MCF 10A (cell line): ENCODE measurements around the gene SF1. TPM values are rescaled to one million over a fixed set of nuclear protein-coding genes. Genes with fewer than 3 reads are reported as not detected.
A peak's percentile ranks its signal among the peaks of the same experiment; 100 is the strongest.

ENCODE experiments used
- BruUV-seq: library from RNA; stranded (reverse); fragments of 400-500 nt; replicated peaks from 2 replicates; lab custom pipeline; 2021; lab: Mats Ljungman, UMichigan
- CTCF ChIA-PET: fragments of 300-600 bp; sonication (Branson Sonifier 250); formaldehyde crosslinking; extraction: SDS; loops from one replicate; lab custom pipeline; 2021; ENCODE audit warnings: antibody characterized with exemption, inconsistent platforms; lab: Yijun Ruan, JAX
- POLR2A ChIA-PET: fragments of 300-600, 350-650 bp; sonication (Branson Sonifier 250); formaldehyde crosslinking; extraction: SDS; loops from one replicate; lab custom pipeline; 2020; ENCODE audit warnings: antibody characterized with exemption, inconsistent platforms; lab: Yijun Ruan, JAX
- DNase-seq: peaks from one replicate; pipeline ENCODE4 v3.0.0-alpha.2; 2018; ENCODE audit not compliant: unreplicated experiment
- H3K27ac Mint-ChIP-seq: one replicate; pipeline ENCODE4 v1.8.0; 2022; ENCODE audit warnings: mild to moderate bottlenecking, low read depth, mixed read lengths; ENCODE audit not compliant: unreplicated experiment
- H3K27me3 Mint-ChIP-seq: one replicate; pipeline ENCODE4 v1.8.0; 2022; ENCODE audit warnings: mixed read lengths; ENCODE audit not compliant: insufficient read depth, unreplicated experiment
- H3K36me3 Mint-ChIP-seq: one replicate; pipeline ENCODE4 v1.8.0; 2022; ENCODE audit warnings: mild to moderate bottlenecking, moderate library complexity, mixed read lengths; ENCODE audit not compliant: insufficient read depth, unreplicated experiment
- H3K4me1 Mint-ChIP-seq: one replicate; pipeline ENCODE4 v1.8.0; 2022; ENCODE audit warnings: mixed read lengths; ENCODE audit not compliant: insufficient read depth, unreplicated experiment
- H3K4me3 Mint-ChIP-seq: one replicate; pipeline ENCODE4 v1.8.0; 2022; ENCODE audit warnings: mild to moderate bottlenecking, moderate library complexity, mixed read lengths; ENCODE audit not compliant: unreplicated experiment
- H3K9me3 Mint-ChIP-seq: one replicate; pipeline ENCODE4 v1.8.0; 2022; ENCODE audit warnings: mixed read lengths; ENCODE audit not compliant: unreplicated experiment
- intact Hi-C: fragments of 100-400 bp; cut with micrococcal nuclease; formaldehyde crosslinking; loops from 2 replicates; pipeline ENCODE4 v1.14.1; 2022
- total RNA-seq: library from RNA; stranded (reverse); gene quantifications from 2 replicates; pipeline ENCODE4 v1.2.3, GENCODE V29; 2022
- TF ChIP-seq, protein P1 (sequence below): fragments of 200-600 bp; IDR thresholded peaks from one replicate; pipeline ENCODE4 v1.8.0; 2022; ENCODE audit warnings: antibody characterized with exemption, mild to moderate bottlenecking; ENCODE audit not compliant: unreplicated experiment

SF1 gene
- total RNA-seq, 1 experiment from 2014 or later, result 503 TPM

DNA sequence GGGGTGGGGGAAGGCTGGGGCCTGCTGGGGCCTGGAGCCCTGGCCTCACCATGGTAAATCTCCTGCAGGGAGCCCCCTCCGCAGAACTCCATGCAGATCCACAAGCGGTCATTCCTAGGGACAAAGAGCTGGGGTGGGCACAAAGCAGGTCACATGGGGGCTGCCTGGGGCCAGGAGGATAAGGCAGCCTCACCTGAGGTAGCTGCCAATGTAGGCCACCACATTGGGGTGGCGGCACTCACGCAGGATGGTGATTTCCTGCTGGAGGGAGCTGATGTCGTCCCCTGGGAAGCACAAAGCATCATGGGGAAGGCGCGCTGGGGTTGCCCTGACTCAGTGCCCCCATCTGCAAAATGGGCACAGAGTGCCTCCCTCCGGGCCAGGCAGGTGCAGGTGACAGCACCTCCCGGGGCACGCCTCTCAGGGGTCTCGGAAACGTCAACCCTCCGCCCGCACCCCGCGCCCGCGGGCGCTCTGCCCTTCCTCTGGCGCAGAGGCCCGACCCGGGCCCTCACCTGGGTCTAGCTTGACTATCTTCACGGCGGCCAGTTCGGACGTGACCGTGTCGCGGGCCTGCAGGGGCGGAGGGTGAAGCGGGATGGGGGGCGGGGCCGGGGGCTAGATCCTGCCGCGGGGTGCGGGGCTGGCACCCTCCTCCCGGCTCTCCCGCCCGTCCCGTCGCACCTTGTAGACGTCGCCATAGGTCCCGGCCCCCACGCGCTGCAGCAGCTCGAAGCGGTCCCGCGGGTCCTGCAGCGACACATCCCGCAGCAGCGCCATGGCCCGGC is 24.2 kb upstream of the SF1 start:
- TF ChIP-seq, protein P1, sequence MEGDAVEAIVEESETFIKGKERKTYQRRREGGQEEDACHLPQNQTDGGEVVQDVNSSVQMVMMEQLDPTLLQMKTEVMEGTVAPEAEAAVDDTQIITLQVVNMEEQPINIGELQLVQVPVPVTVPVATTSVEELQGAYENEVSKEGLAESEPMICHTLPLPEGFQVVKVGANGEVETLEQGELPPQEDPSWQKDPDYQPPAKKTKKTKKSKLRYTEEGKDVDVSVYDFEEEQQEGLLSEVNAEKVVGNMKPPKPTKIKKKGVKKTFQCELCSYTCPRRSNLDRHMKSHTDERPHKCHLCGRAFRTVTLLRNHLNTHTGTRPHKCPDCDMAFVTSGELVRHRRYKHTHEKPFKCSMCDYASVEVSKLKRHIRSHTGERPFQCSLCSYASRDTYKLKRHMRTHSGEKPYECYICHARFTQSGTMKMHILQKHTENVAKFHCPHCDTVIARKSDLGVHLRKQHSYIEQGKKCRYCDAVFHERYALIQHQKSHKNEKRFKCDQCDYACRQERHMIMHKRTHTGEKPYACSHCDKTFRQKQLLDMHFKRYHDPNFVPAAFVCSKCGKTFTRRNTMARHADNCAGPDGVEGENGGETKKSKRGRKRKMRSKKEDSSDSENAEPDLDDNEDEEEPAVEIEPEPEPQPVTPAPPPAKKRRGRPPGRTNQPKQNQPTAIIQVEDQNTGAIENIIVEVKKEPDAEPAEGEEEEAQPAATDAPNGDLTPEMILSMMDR, result no peak
- H3K9me3 Mint-ChIP-seq, result no peaks in the 10 kb centered on the region
- intact Hi-C loops, result loop anchor here (2.0 kb wide), 1 partner anchor 42 kb away; the partner anchor contains the start of gene CDC42BPG
- peaks cover 20% of the 10 kb centered on the region for H3K36me3 Mint-ChIP-seq
- no peak for DNase-seq
- H3K4me3 Mint-ChIP-seq, result peak overlapping the region; percentile 28
- CTCF ChIA-PET, result interaction anchor here (0.8 to 1.5 kb wide), 4 partner anchors 15 to 66 kb away, joined by 3 to 6 read pairs (median 4); no protein-coding TSS in a partner anchor
- no TSS peak for BruUV-seq
- POLR2A ChIA-PET, result interaction anchor here (1.2 to 2.4 kb wide), 4 partner anchors 9 to 40 kb away, joined by 3 to 9 read pairs (median 6); partner anchors contain the start of gene SF1
- peaks cover 6% of the 10 kb centered on the region for H3K4me1 Mint-ChIP-seq
- no peaks in the 10 kb centered on the region for H3K27me3 Mint-ChIP-seq
- no peak overlapping the region for H3K27ac Mint-ChIP-seq

DNA sequence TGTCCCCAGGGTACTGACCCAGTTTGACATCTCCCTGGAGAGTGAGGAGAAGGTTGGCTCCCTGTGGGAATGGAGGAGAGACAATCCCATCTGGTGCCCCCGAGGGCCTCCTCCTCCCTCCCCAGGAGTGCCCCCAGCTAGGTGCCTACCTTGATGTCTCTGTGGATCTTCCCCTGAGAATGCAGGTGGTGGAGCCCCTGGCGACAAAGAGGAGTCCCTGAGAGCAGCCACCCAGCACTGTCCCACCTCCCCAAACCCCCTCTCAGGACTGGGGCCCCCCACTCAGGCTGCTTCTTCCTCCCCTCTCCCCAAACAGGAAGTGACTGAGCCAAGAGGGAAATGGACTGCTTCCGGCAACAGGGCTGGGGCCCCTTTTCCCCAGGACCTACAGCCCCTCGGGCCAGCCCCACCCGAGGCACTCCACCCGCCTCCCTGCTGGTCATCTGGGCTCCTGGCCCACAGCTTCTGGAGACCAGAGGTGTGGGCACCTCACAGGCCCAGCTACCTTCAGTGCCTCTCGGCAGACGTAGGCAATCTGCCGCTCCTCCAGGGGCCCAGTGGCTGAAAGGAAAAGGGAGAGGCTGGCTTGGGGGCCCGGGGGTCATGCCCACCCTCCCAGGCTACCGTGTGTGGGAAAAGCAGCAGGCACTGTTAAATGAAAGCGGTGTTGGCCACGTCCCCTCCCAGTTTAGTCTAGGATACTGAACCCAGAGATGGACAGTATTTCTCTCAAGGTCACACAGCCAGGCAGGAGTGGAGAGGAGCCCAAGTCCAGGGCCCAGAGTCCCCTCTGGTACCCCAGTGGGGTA is 23.4 kb upstream of the SF1 start:
- ChIA-PET CTCF (interaction anchor here (0.9 kb wide), 1 partner anchor 67 kb away, joined by 6 read pairs; no protein-coding TSS in a partner anchor), POLR2A (interaction anchor here (1.7 kb wide), 1 partner anchor 20 kb away, joined by 4 read pairs; no protein-coding TSS in a partner anchor)
- DNase-seq, result no peak
- TF ChIP-seq, protein P1, result no peak
- Mint-ChIP-seq H3K27ac (no peak overlapping the region), H3K9me3 (no peaks in the 10 kb centered on the region), H3K36me3 (peaks cover 15% of the 10 kb centered on the region), H3K27me3 (no peaks in the 10 kb centered on the region), H3K4me1 (peaks cover 6% of the 10 kb centered on the region), H3K4me3 (peak overlapping the region; percentile 28)
- intact Hi-C loops, result loop anchor here (2.0 kb wide), 1 partner anchor 43 kb away; the partner anchor contains the start of gene CDC42BPG
- BruUV-seq, result no TSS peak

DNA sequence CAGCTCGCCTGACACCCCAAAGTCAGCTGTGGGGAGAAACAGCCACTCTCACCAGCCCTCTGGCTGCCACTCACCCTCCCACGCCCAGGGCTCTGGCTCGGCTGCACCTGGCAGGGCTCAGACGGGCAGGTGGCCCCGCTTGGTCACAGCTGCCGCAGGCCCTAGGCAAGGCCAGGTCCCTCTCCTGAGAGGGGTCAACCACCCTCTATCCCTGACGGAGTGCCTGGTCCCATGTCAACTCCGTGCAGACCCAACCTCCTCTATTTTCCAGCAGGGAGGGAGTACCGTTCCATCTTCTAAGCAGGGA is 22.8 kb upstream of the SF1 start:
- POLR2A ChIA-PET, result interaction anchor here (0.6 kb wide), 1 partner anchor 77 kb away, joined by 3 read pairs; no protein-coding TSS in a partner anchor
- no peaks in the 10 kb centered on the region for H3K9me3 Mint-ChIP-seq
- BruUV-seq, result no TSS peak

More for the DNA sequence above, 22.8 kb upstream of the SF1 start:
- CTCF ChIA-PET, result interaction anchor here (0.6 to 3.6 kb wide), 2 partner anchors 14 to 102 kb away, joined by 3 to 21 read pairs; no protein-coding TSS in a partner anchor
- peaks cover 8% of the 10 kb centered on the region for H3K36me3 Mint-ChIP-seq
- H3K27ac Mint-ChIP-seq, result no peak overlapping the region
- H3K27me3 Mint-ChIP-seq, result no peaks in the 10 kb centered on the region
- intact Hi-C loops, result no loop called here
- no peak overlapping the region for H3K4me3 Mint-ChIP-seq
- TF ChIP-seq, protein P1, result no peak
- DNase-seq, result no peak
- H3K4me1 Mint-ChIP-seq, result peaks cover 6% of the 10 kb centered on the region
